ENCODE measurements around the gene UGT1A9.
"Not testable (repeated sequence)": the region's sequence is repeated elsewhere in the genome, so short reads cannot be mapped to it uniquely, and the experiment has no call there.

Gene UGT1A9

GRCh38 chr2:233671290-233672161, at the start of gene UGT1A9:
Gene UGT1A9 (plus strand): TSS chr2:233671898. CDS start chr2:233671935, 37 bp downstream.
- DNase-seq (ENCODE audit: low read depth in 2 of 2) = no peak

GRCh38 chr2:233627331-233628025, 44.2 kb upstream of the UGT1A9 start:
- DNase-seq (ENCODE audit: low read depth in 2 of 2) = no peak

GRCh38 chr2:233636306-233636705, 35.4 kb upstream of the UGT1A9 start, which contains the start of gene UGT1A10:
Gene UGT1A10 (plus strand): TSS chr2:233636448. CDS start chr2:233636523, 75 bp downstream.
- DNase-seq (ENCODE audit: low read depth in 2 of 2) = not testable (repeated sequence)

- DNase-seq (ENCODE audit: low read depth in 2 of 2) = no peak
These were observed 32.9 kb upstream of the UGT1A9 start for GRCh38 chr2:233638836-233639235.

- DNase-seq (ENCODE audit: low read depth in 2 of 2) = no peak
These were observed 31.8 kb upstream of the UGT1A9 start for GRCh38 chr2:233639860-233640259.

GRCh38 chr2:233643128-233643527, 28.6 kb upstream of the UGT1A9 start:
- DNase-seq (ENCODE audit: low read depth in 2 of 2) = no peak

- DNase-seq (ENCODE audit: low read depth in 2 of 2) = not testable (repeated sequence)
These were observed 25.7 kb upstream of the UGT1A9 start for GRCh38 chr2:233646033-233646432.

- DNase-seq (ENCODE audit: low read depth in 2 of 2) = no peak
These were observed 20.7 kb upstream of the UGT1A9 start for GRCh38 chr2:233650981-233651380.

- DNase-seq (ENCODE audit: low read depth in 2 of 2) = no peak
These were observed 20.3 kb upstream of the UGT1A9 start for GRCh38 chr2:233651430-233651829.

GRCh38 chr2:233654501-233654900, 17.2 kb upstream of the UGT1A9 start:
- DNase-seq (ENCODE audit: low read depth in 2 of 2) = no peak

- no peak for DNase-seq (ENCODE audit: low read depth in 2 of 2)
These were observed 16.7 kb upstream of the UGT1A9 start for GRCh38 chr2:233655043-233655442.

GRCh38 chr2:233655943-233656342, 15.8 kb upstream of the UGT1A9 start:
- not testable (repeated sequence) for DNase-seq (ENCODE audit: low read depth in 2 of 2)

GRCh38 chr2:233656443-233656842, 15.3 kb upstream of the UGT1A9 start:
- DNase-seq (ENCODE audit: low read depth in 2 of 2) = no peak

- no peak for DNase-seq (ENCODE audit: low read depth in 2 of 2)
These were observed 13.1 kb upstream of the UGT1A9 start for GRCh38 chr2:233658610-233659009.

GRCh38 chr2:233663911-233664310, 7.8 kb upstream of the UGT1A9 start:
- no peak for DNase-seq (ENCODE audit: low read depth in 2 of 2)

- DNase-seq (ENCODE audit: low read depth in 2 of 2) = no peak
These were observed 3.0 kb upstream of the UGT1A9 start for GRCh38 chr2:233668605-233669260.

GRCh38 chr2:233672886-233673285, 1.2 kb downstream of the UGT1A9 start:
- DNase-seq (ENCODE audit: low read depth in 2 of 2) = no peak

GRCh38 chr2:233673896-233674295, 2.2 kb downstream of the UGT1A9 start:
- no peak for DNase-seq (ENCODE audit: low read depth in 2 of 2)

- DNase-seq (ENCODE audit: low read depth in 2 of 2) = no peak
These were observed 2.6 kb downstream of the UGT1A9 start for GRCh38 chr2:233674314-233674713.

GRCh38 chr2:233674995-233675394, 3.3 kb downstream of the UGT1A9 start:
- DNase-seq (ENCODE audit: low read depth in 2 of 2) = no peak

- DNase-seq (ENCODE audit: low read depth in 2 of 2) = no peak
These were observed 4.3 kb downstream of the UGT1A9 start for GRCh38 chr2:233676046-233676445.

- DNase-seq (ENCODE audit: low read depth in 2 of 2) = no peak
These were observed 7.5 kb downstream of the UGT1A9 start for GRCh38 chr2:233679196-233679595.

Measured in stimulated activated CD8-positive, alpha-beta memory T cell treated with anti-CD3 and anti-CD28 coated beads, Interleukin-7, amount 100 ng/mL, for 4 hours (primary cell).